Measurements from ENCODE around the gene SLC24A5.

Gene SLC24A5

DNA sequence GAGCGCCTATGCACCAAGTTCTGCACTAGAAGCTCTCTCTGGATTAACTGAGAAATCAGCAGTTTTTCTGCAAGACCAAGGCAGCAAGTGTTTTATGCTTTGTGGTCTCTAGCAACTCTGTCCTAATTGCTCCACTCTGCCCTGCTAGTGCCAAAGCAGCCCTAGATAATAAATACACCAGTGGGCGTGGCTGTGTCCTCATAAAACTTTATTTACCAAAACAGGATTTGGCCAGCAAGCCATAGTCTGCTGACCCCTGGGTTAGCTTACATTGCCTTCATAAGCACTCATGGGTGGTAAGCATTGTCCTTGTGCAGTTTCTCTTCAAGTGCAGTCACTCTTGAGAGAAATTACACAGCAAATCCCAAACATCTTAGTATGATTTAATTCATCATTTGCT, 30.7 kb upstream of the SLC24A5 start:
- TF ChIP-seq, protein P1, sequence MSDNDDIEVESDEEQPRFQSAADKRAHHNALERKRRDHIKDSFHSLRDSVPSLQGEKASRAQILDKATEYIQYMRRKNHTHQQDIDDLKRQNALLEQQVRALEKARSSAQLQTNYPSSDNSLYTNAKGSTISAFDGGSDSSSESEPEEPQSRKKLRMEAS (IDR thresholded peaks at IDR 0.05), result no peak
- TF ChIP-seq CREB1 (IDR thresholded peaks at IDR 0.05; ENCODE audit: low read depth) (no peak), RAD21 (IDR thresholded peaks at IDR 0.05; ENCODE audit: low read depth) (no peak), ZBTB7A (IDR thresholded peaks at IDR 0.05; ENCODE audit: low read depth) (no peak), YY1 (IDR thresholded peaks at IDR 0.05; ENCODE audit: low read depth) (no peak), EP300 (IDR thresholded peaks at IDR 0.05; ENCODE audit: borderline replicate concordance) (no peak), TAF1 (IDR thresholded peaks at IDR 0.05; ENCODE audit: low read depth) (no peak), FOXM1 (IDR thresholded peaks at IDR 0.05; ENCODE audit: borderline replicate concordance, low read depth) (no peak), EGR1 (IDR thresholded peaks at IDR 0.05) (no peak), TCF12 (IDR thresholded peaks at IDR 0.05; ENCODE audit: low read depth) (no peak), TEAD4 (IDR thresholded peaks at IDR 0.05) (no peak), CEBPB (IDR thresholded peaks at IDR 0.05) (no peak), NFIC (IDR thresholded peaks at IDR 0.05) (no peak)
- TF ChIP-seq, protein P2, sequence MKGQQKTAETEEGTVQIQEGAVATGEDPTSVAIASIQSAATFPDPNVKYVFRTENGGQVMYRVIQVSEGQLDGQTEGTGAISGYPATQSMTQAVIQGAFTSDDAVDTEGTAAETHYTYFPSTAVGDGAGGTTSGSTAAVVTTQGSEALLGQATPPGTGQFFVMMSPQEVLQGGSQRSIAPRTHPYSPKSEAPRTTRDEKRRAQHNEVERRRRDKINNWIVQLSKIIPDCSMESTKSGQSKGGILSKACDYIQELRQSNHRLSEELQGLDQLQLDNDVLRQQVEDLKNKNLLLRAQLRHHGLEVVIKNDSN (IDR thresholded peaks at IDR 0.05), result no peak

GRCh38 chr15:48090666-48091065, 30.1 kb upstream of the SLC24A5 start:
- TF ChIP-seq YY1 (IDR thresholded peaks at IDR 0.05; ENCODE audit: low read depth), result no peak
- TF ChIP-seq TCF12 (IDR thresholded peaks at IDR 0.05; ENCODE audit: low read depth), result no peak
- no peak for TF ChIP-seq NFIC (IDR thresholded peaks at IDR 0.05)

GRCh38 chr15:48091522-48091921, 29.3 kb upstream of the SLC24A5 start:
- TF ChIP-seq, protein P3, sequence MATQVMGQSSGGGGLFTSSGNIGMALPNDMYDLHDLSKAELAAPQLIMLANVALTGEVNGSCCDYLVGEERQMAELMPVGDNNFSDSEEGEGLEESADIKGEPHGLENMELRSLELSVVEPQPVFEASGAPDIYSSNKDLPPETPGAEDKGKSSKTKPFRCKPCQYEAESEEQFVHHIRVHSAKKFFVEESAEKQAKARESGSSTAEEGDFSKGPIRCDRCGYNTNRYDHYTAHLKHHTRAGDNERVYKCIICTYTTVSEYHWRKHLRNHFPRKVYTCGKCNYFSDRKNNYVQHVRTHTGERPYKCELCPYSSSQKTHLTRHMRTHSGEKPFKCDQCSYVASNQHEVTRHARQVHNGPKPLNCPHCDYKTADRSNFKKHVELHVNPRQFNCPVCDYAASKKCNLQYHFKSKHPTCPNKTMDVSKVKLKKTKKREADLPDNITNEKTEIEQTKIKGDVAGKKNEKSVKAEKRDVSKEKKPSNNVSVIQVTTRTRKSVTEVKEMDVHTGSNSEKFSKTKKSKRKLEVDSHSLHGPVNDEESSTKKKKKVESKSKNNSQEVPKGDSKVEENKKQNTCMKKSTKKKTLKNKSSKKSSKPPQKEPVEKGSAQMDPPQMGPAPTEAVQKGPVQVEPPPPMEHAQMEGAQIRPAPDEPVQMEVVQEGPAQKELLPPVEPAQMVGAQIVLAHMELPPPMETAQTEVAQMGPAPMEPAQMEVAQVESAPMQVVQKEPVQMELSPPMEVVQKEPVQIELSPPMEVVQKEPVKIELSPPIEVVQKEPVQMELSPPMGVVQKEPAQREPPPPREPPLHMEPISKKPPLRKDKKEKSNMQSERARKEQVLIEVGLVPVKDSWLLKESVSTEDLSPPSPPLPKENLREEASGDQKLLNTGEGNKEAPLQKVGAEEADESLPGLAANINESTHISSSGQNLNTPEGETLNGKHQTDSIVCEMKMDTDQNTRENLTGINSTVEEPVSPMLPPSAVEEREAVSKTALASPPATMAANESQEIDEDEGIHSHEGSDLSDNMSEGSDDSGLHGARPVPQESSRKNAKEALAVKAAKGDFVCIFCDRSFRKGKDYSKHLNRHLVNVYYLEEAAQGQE (IDR thresholded peaks at IDR 0.05; ENCODE audit: low read depth), result no peak
- TF ChIP-seq, protein P1 (IDR thresholded peaks at IDR 0.05), result no peak
- TF ChIP-seq CREB1 (IDR thresholded peaks at IDR 0.05; ENCODE audit: low read depth), result no peak
- TF ChIP-seq EP300 (IDR thresholded peaks at IDR 0.05; ENCODE audit: borderline replicate concordance), result no peak
- no peak for TF ChIP-seq NFIC (IDR thresholded peaks at IDR 0.05)
- no peak for TF ChIP-seq EGR1 (IDR thresholded peaks at IDR 0.05)
- TF ChIP-seq CEBPB (IDR thresholded peaks at IDR 0.05), result no peak
- TF ChIP-seq TCF12 (IDR thresholded peaks at IDR 0.05; ENCODE audit: low read depth), result no peak
- TF ChIP-seq FOXM1 (IDR thresholded peaks at IDR 0.05; ENCODE audit: borderline replicate concordance, low read depth), result no peak
- no peak for TF ChIP-seq YY1 (IDR thresholded peaks at IDR 0.05; ENCODE audit: low read depth)
- no peak for TF ChIP-seq RAD21 (IDR thresholded peaks at IDR 0.05; ENCODE audit: low read depth)
- TF ChIP-seq, protein P2 (IDR thresholded peaks at IDR 0.05), result no peak
- no peak for TF ChIP-seq TAF1 (IDR thresholded peaks at IDR 0.05; ENCODE audit: low read depth)
- TF ChIP-seq ZBTB7A (IDR thresholded peaks at IDR 0.05; ENCODE audit: low read depth), result no peak
- no peak for TF ChIP-seq TEAD4 (IDR thresholded peaks at IDR 0.05)

DNA sequence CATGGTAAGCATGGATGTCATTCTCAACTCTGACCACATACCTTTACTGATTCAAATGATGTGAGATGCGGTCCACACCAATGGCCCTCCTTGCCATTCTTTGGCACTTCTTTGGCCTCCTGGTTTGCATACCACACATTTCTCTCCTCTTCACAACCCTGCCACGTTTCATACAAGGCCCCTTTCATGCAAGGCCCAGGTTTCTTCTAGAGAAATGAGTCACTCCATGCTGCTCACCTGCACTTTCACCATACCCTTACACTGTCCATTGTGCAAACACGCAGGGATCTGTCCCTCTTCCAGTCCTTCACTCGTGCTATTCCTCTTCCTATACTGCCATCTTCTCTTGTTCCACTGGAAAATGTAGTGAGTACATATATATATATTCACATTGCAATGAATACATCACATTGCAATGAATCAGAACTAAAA, 24.4 kb upstream of the SLC24A5 start:
- TF ChIP-seq, protein P3 (IDR thresholded peaks at IDR 0.05; ENCODE audit: low read depth), result no peak
- no peak for TF ChIP-seq CEBPB (IDR thresholded peaks at IDR 0.05)
- TF ChIP-seq CREB1 (IDR thresholded peaks at IDR 0.05; ENCODE audit: low read depth), result no peak
- no peak for TF ChIP-seq NFIC (IDR thresholded peaks at IDR 0.05)
- no peak for TF ChIP-seq TCF12 (IDR thresholded peaks at IDR 0.05; ENCODE audit: low read depth)
- TF ChIP-seq RAD21 (IDR thresholded peaks at IDR 0.05; ENCODE audit: low read depth), result no peak
- TF ChIP-seq, protein P1 (IDR thresholded peaks at IDR 0.05), result no peak
- TF ChIP-seq TAF1 (IDR thresholded peaks at IDR 0.05; ENCODE audit: low read depth), result no peak
- no peak for TF ChIP-seq EP300 (IDR thresholded peaks at IDR 0.05; ENCODE audit: borderline replicate concordance)
- TF ChIP-seq, protein P2 (IDR thresholded peaks at IDR 0.05), result no peak
- no peak for TF ChIP-seq ZBTB7A (IDR thresholded peaks at IDR 0.05; ENCODE audit: low read depth)
- TF ChIP-seq EGR1 (IDR thresholded peaks at IDR 0.05), result no peak
- no peak for TF ChIP-seq FOXM1 (IDR thresholded peaks at IDR 0.05; ENCODE audit: borderline replicate concordance, low read depth)

DNA sequence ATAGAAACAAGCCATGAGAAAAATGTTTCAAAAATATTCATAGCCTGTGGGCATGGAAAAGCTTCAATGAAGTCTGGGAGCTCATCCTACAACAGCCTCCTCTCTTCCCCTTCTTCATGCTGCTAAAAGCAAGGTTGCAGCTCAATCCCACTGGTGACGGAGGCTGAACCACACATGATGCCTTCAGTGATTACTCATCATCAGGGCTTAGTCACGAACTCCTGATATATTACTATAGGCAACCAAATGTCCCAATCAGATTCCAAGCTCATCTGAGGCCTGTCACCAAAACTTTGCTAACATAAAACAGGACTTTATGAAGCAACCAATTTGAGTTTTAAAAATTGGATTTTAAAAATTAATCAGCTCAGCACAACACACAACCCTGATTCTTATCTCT, 24.0 kb upstream of the SLC24A5 start:
- TF ChIP-seq, protein P3 (IDR thresholded peaks at IDR 0.05; ENCODE audit: low read depth), result no peak
- no peak for TF ChIP-seq TEAD4 (IDR thresholded peaks at IDR 0.05)
- TF ChIP-seq TCF12 (IDR thresholded peaks at IDR 0.05; ENCODE audit: low read depth), result no peak
- TF ChIP-seq CREB1 (IDR thresholded peaks at IDR 0.05; ENCODE audit: low read depth), result no peak
- no peak for TF ChIP-seq TAF1 (IDR thresholded peaks at IDR 0.05; ENCODE audit: low read depth)
- TF ChIP-seq, protein P1 (IDR thresholded peaks at IDR 0.05), result no peak
- no peak for TF ChIP-seq CEBPB (IDR thresholded peaks at IDR 0.05)

All from Ishikawa (cell line).